WTC11 (cell line): ENCODE data around the gene C1orf198.

Source experiments
- TEAD4 ChIP-seq: sonication (generic); formaldehyde crosslinking; IDR thresholded peaks from 2 replicates; pipeline ENCODE4 v1.8.0; 2022; ENCODE audit warnings: mild to moderate bottlenecking, missing genetic modification reagents
- ZNF138 ChIP-seq: sonication (generic); formaldehyde crosslinking; conservative IDR thresholded peaks from 2 replicates; pipeline ENCODE4 v1.8.1; 2022; ENCODE audit warnings: mild to moderate bottlenecking, moderate library complexity, missing genetic modification reagents
- TF ChIP-seq, protein P1 (sequence below): sonication (generic); formaldehyde crosslinking; IDR thresholded peaks from 2 replicates; pipeline ENCODE4 v1.8.0; 2022; ENCODE audit warnings: mild to moderate bottlenecking, missing genetic modification reagents

DNA sequence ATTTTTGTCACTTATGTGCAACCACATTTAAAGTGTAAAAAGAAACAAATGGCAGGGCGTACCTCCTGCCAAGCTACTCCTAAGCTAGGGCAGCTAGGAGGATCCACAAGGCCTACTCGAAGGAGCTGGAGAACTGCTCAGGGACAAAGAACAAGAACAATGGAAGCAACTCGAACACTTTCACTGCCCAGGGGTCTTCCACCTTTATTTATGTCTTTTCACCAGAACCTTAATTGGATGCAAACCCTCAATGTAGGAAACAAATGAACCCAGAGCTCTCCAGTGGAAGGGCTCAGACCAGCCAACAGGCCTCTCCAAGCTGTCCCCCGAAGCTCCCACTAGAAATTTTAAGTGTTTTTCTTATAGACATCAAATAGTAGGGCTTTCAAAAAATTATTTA, 39.9 kb downstream of the C1orf198 start:
- TF ChIP-seq, protein P1, sequence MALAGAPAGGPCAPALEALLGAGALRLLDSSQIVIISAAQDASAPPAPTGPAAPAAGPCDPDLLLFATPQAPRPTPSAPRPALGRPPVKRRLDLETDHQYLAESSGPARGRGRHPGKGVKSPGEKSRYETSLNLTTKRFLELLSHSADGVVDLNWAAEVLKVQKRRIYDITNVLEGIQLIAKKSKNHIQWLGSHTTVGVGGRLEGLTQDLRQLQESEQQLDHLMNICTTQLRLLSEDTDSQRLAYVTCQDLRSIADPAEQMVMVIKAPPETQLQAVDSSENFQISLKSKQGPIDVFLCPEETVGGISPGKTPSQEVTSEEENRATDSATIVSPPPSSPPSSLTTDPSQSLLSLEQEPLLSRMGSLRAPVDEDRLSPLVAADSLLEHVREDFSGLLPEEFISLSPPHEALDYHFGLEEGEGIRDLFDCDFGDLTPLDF (CRISPR knock-in tag), result no peak
- no peak for TF ChIP-seq TEAD4
- no peak for TF ChIP-seq ZNF138 (CRISPR knock-in tag)
